Measurements from ENCODE around the gene MYOZ3. TPM values are rescaled to one million over a fixed set of nuclear protein-coding genes. Genes with fewer than 3 reads are reported as not detected.

Gene MYOZ3
- total RNA-seq, 2 donors from 2014 or later, result 12.4 to 15.8 TPM

GRCh38 chr5:150640311-150641005 is 20.6 kb upstream of the MYOZ3 start, which contains the start of gene SYNPO:
Gene SYNPO, plus strand, starts transcription at chr5:150640660. Its CDS starts 7,616 bp downstream, at chr5:150648276.
- Mint-ChIP-seq H3K27me3 (ENCODE audit: insufficient read depth) (no peaks in the 10 kb centered on the region), H3K4me1 (peaks cover 75% of the 10 kb centered on the region), H3K36me3 (ENCODE audit: low read depth) (no peaks in the 10 kb centered on the region), H3K4me3 (peak within 1 kb of the TSS; percentile 17), H3K9me3 (no peaks in the 10 kb centered on the region), H3K27ac (peak within 1 kb of the TSS; percentile 88)
- H3K4me1 ChIP-seq (ENCODE audit: control insufficient read depth, insufficient read depth, low read length), result peaks cover 45% of the 10 kb centered on the region
- TF ChIP-seq CTCF (conservative IDR thresholded peaks at IDR 0.05), result no peak
- no peak within 1 kb of the TSS for H3K27ac ChIP-seq (ENCODE audit: low read depth, low read length)
- DNase-seq, result no peak
- no peak within 1 kb of the TSS for H3K9ac ChIP-seq (ENCODE audit: extremely low read depth, low read length, poor library complexity, severe bottlenecking)
- no peaks in the 10 kb centered on the region for H3K36me3 ChIP-seq (ENCODE audit: control insufficient read depth, insufficient read depth, low read length)
- 58 to 73% methylated on average over 12 to 14 of the region's 14 CpGs for WGBS, 2 experiments (ENCODE audit: insufficient coverage in 1 of 2, insufficient read length in 1 of 2)
- no peaks in the 10 kb centered on the region for H3K27me3 ChIP-seq (ENCODE audit: control insufficient read depth, insufficient read depth, low read length, poor library complexity, severe bottlenecking)
- no peak within 1 kb of the TSS for H3K4me3 ChIP-seq (ENCODE audit: low read length)
- H3K9me3 ChIP-seq (ENCODE audit: control insufficient read depth, low read length), result no peaks in the 10 kb centered on the region

- DNase-seq, result no peak
- no peaks in the 10 kb centered on the region for H3K27me3 Mint-ChIP-seq (ENCODE audit: insufficient read depth)
- no peak for TF ChIP-seq CTCF (conservative IDR thresholded peaks at IDR 0.05)
- Histone ChIP-seq H3K36me3 (ENCODE audit: control insufficient read depth, insufficient read depth, low read length) (no peaks in the 10 kb centered on the region), H3K9ac (ENCODE audit: extremely low read depth, low read length, poor library complexity, severe bottlenecking) (no peak overlapping the region), H3K27ac (ENCODE audit: low read depth, low read length) (no peak overlapping the region), H3K4me3 (ENCODE audit: low read length) (no peak overlapping the region), H3K4me1 (ENCODE audit: control insufficient read depth, insufficient read depth, low read length) (peaks cover 45% of the 10 kb centered on the region), H3K27me3 (ENCODE audit: control insufficient read depth, insufficient read depth, low read length, poor library complexity, severe bottlenecking) (no peaks in the 10 kb centered on the region), H3K9me3 (ENCODE audit: control insufficient read depth, low read length) (no peaks in the 10 kb centered on the region)
- no peaks in the 10 kb centered on the region for H3K36me3 Mint-ChIP-seq (ENCODE audit: low read depth)
- H3K4me3 Mint-ChIP-seq, result peak overlapping the region; percentile 17
- H3K27ac Mint-ChIP-seq, result peak overlapping the region; percentile 88
- WGBS, 2 experiments (ENCODE audit: insufficient coverage in 1 of 2, insufficient read length in 1 of 2), result 74 to 80% methylated on average over 3 to 9 of the region's 9 CpGs
- peaks cover 78% of the 10 kb centered on the region for H3K4me1 Mint-ChIP-seq
- no peaks in the 10 kb centered on the region for H3K9me3 Mint-ChIP-seq
These were observed 20.0 kb upstream of the MYOZ3 start for GRCh38 chr5:150641006-150641570.

- Histone ChIP-seq H3K9me3 (ENCODE audit: control insufficient read depth, low read length) (no peaks in the 10 kb centered on the region), H3K4me3 (ENCODE audit: low read length) (no peak overlapping the region), H3K4me1 (ENCODE audit: control insufficient read depth, insufficient read depth, low read length) (peaks cover 45% of the 10 kb centered on the region), H3K27ac (ENCODE audit: low read depth, low read length) (no peak overlapping the region), H3K27me3 (ENCODE audit: control insufficient read depth, insufficient read depth, low read length, poor library complexity, severe bottlenecking) (no peaks in the 10 kb centered on the region), H3K9ac (ENCODE audit: extremely low read depth, low read length, poor library complexity, severe bottlenecking) (no peak overlapping the region), H3K36me3 (ENCODE audit: control insufficient read depth, insufficient read depth, low read length) (no peaks in the 10 kb centered on the region)
- no peak for DNase-seq
- 84 to 91% methylated on average over 3 to 5 of the region's 5 CpGs for WGBS, 2 experiments (ENCODE audit: insufficient coverage in 1 of 2, insufficient read length in 1 of 2)
- Mint-ChIP-seq H3K4me3 (no peak overlapping the region), H3K27ac (no peak overlapping the region), H3K36me3 (ENCODE audit: low read depth) (no peaks in the 10 kb centered on the region), H3K27me3 (ENCODE audit: insufficient read depth) (no peaks in the 10 kb centered on the region), H3K4me1 (peaks cover 76% of the 10 kb centered on the region), H3K9me3 (no peaks in the 10 kb centered on the region)
- no peak for TF ChIP-seq CTCF (conservative IDR thresholded peaks at IDR 0.05)
These were observed 19.1 kb upstream of the MYOZ3 start for GRCh38 chr5:150641824-150642566.

All from endodermal cell (in vitro differentiated cells).